SU-DHL-6 (cell line): ENCODE measurements around the gene USP14.

ENCODE experiments used
- EZH2phosphoT487 ChIP-seq: fragments of 200-600 bp; sonication (generic), shearing (Covaris generic); conservative IDR thresholded peaks from 2 replicates; pipeline ENCODE4 v1.6.1; 2018; ENCODE audit warnings: mild to moderate bottlenecking, antibody characterized with exemption, low read length, moderate library complexity, mixed read lengths
- TF ChIP-seq, protein P1 (sequence below): fragments of 200-600 bp; sonication (generic); IDR thresholded peaks from one replicate; pipeline ENCODE4 v1.5.1; 2017; ENCODE audit warnings: antibody characterized with exemption, mild to moderate bottlenecking, low read length, moderate library complexity; ENCODE audit not compliant: insufficient read depth, poor library complexity, severe bottlenecking

DNA sequence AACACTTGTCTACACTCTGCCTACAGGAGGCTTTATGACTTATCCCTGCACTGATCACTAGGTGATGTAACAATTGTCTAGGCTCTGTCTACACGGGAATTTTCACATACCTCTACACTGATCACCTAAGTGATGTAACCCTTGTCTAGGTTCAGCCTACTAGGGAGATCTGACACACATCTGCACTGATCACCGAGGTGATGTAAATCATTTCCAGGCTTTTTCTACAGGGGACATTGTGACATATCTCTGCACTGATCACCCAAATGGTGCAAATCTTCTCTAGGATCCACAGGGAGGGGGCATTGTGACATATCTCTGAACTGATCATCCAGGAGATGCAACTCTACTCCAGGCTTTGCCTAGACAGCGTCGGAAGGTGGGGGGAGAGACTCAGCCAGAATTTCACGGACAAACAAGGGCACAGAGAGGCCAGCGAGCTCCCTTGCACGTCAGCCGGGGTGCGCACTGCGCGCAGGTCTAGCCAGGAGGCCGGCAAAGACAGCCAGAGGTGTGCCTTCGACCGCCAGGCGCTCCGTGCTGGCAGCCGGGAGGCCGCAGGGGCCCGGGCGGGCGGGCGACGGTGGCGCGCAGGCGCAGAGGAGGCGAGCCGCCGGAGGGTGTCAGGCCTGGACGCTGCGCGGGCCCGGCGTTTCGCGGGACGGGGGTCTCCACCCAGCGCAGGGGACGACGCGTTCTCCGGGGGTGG, 46.9 kb upstream of the USP14 start:
- TF ChIP-seq, protein P1, sequence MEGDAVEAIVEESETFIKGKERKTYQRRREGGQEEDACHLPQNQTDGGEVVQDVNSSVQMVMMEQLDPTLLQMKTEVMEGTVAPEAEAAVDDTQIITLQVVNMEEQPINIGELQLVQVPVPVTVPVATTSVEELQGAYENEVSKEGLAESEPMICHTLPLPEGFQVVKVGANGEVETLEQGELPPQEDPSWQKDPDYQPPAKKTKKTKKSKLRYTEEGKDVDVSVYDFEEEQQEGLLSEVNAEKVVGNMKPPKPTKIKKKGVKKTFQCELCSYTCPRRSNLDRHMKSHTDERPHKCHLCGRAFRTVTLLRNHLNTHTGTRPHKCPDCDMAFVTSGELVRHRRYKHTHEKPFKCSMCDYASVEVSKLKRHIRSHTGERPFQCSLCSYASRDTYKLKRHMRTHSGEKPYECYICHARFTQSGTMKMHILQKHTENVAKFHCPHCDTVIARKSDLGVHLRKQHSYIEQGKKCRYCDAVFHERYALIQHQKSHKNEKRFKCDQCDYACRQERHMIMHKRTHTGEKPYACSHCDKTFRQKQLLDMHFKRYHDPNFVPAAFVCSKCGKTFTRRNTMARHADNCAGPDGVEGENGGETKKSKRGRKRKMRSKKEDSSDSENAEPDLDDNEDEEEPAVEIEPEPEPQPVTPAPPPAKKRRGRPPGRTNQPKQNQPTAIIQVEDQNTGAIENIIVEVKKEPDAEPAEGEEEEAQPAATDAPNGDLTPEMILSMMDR, result no peak
- TF ChIP-seq EZH2phosphoT487, result no peak
